DMS53 (cell line): ENCODE data around the gene NAT9.

ENCODE experiments used
- DNase-seq: peaks from one replicate; lab custom pipeline; 2025; lab: John Stamatoyannopoulos, UW

NAT9 gene, protein sequence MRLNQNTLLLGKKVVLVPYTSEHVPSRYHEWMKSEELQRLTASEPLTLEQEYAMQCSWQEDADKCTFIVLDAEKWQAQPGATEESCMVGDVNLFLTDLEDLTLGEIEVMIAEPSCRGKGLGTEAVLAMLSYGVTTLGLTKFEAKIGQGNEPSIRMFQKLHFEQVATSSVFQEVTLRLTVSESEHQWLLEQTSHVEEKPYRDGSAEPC

DNA sequence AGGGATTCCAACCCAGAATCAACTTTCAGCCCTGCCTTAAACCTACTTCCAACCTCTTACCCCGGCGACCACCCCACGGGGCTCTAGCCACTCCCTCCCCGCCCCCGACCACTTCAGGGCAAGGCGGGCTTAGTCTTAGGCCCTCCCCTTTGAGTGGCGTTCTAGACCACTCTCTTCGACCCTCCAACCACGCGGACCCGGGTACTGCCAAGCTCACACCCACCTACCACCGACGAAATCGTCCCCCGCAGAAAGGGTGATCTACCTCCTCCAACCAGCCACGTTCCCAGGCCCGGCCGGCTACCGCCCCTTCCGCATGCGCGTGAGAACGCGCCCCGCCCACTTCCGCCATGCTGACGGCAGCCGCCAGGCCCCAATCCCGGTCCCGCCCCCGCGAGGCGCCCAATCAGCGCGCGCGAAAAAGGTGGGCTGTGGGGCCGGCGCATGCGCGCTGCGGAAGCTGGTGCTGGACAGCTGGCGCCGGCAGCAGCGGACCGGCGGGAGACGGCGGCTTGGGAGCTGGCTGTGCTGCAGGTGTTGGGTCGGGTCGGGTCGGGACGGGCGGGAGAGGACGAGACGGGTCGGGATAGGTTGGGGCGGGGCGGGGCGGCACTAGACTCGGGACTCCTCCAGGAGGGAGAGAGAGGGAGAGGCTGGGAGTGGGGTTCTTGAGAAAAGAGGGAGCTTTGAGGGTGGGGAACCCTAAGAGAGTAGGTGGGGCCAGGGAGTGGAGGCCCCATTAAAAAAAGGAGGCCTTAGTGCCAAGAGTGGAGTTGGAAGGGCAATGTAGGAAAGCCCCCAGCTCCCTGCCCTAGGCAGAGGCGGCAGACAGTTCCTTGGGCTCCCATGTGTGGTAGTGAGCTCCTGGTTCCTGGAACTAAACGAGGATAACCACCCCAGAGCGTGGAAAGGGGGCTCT lies at the start of gene NAT9:
TSS of gene NAT9 (minus strand) at position 302 of the 919 bp plus-strand sequence. CDS start 647 bp downstream, outside the sequence.
- peak; percentile 99 for DNase-seq

DNA sequence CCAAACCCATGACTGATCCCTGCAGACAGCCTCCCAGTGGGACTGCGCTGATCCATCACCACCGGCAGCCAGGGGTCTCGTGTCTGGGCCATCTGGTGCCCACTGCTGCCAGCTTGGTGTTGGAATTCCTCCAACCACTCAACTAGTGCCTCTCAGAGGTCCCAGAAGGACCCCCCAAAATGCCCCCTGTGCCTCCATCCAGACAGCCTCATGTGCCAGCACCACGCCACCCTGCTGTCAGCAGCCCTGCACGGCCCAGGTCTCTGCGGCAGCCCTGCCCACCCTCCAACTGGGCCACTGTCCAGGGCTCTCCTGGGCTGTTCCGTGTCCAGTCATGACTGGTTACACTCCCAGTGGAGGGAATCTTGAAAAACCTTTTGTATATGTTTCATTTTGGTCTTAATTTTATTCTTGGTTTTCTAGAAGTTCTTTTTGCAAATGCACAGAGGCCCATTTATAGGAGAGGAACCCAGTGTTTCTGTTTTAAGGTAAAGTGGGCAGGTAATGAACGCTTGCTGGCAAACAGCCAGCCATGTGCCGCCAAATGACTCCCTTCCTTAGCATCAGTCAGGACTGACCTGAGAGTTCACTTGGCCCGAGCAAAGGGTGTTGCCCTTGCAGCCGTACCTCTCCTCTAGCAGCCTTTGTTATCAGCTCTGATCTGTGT lies 48.9 kb upstream of the NAT9 start:
- no peak for DNase-seq

DNA sequence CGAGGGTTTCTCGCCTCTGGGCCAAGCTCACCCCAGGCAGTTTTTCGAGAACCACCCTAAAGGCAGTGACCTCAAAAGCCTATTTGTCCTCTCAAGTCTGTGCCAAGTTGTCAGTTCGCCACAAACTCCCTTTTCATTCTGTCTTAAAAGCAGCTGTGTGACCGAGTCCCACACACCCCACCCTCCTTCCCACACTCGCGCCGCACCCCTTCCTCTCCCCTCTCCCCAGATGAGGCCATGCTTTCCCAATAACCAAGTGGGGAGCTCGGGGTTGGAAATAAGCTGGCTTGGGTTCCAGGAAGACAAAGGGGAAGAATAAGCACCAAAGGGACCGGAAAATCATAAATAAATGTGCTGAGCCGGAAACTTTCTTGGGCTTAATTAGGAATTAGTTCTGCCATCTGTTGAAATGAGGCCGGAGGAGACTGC lies 46.8 kb upstream of the NAT9 start:
- no peak for DNase-seq

DNA sequence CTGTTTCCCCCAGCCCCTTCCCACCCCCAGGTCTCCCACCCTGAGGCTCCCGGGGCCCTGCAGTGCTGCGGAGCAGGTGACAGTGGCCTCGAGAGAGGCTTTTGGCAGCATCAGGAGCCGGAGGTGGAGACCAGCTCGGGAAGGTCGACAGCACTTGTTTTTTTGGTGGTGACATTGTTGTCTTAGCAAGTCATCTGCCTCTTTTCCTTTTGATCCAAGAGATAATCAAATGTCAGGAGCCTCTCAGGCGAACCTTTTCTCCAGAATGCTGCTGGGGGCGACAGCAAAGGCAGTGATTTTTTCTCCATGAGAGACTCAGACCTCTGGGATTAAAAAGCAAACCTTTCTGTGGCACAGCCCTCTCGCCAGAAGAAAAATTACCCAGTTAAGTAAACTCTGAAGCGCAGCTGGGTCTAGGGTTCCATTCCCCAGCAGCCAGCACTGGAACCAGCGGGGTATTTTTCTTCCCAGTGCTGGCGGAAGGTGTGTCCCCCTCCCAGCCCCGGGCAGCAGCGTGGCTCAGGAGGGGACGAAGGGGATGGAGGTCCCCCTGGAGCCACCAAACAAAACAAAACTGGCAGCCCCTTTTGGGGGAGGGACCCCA lies 46.3 kb upstream of the NAT9 start:
- DNase-seq: no peak

DNA sequence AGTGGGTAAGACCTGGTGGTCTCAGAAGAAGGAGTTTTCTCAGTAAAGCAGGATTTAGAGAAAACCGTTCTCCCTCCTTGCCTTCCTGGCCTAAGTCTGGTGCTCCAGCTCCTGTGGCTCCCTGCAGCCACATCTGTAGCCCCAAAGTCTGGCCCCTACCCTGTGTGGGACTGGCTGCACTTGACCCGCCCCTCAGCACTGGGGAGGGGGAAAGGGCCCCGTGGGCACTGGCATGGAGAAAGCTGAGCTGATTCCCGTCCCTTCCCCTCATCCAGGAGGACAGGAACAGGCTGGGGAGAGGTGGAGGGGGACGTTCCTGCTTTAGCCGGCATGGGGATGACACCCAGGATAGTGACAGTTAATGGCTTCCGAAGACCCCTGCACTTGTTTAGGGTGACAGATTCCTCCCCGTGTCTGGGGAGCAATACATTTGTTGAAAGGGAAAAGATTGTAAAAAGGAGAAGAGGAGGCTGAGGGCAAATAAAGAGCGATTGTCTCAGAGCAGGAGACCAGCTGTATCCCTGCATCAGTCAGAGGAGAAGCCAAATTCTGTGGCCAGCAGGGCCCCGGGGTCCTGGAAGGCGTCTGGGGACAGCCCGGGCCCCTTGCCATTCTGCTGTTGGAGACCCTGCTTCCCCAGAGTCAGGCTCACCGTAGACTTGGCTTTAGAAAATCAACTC lies 45.6 kb upstream of the NAT9 start:
- no peak for DNase-seq

DNA sequence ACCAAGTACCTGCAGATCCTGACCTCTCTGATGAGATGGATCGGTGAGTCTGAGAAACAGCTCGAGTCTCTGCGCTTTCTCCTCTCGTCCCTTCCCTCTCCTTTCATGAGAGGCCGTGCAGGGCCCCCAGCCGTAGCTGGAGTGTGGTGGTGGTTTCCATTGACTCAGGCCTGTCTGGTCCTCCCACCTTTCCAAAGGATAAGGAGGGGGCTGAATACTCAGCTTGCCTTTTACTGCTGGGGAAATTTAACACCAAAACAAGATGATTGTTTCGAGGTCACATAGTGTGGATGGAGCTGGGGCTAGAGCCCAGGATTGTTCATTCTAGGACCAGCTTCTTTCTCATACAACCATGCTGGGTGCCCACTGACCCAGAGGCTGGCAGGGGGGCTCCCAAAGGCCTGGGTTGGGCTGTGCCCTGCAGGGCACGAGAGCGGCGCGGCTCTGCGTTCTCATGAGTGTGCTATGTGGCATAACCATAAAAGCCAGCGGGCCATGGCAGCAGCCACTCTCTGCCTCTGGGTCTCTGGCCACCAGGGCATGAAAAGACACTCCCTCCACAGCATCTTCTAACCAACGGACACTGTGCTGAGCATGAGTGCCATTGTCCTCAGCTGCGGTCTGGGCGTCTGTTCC lies 43.8 kb upstream of the NAT9 start:
- DNase-seq: no peak

DNA sequence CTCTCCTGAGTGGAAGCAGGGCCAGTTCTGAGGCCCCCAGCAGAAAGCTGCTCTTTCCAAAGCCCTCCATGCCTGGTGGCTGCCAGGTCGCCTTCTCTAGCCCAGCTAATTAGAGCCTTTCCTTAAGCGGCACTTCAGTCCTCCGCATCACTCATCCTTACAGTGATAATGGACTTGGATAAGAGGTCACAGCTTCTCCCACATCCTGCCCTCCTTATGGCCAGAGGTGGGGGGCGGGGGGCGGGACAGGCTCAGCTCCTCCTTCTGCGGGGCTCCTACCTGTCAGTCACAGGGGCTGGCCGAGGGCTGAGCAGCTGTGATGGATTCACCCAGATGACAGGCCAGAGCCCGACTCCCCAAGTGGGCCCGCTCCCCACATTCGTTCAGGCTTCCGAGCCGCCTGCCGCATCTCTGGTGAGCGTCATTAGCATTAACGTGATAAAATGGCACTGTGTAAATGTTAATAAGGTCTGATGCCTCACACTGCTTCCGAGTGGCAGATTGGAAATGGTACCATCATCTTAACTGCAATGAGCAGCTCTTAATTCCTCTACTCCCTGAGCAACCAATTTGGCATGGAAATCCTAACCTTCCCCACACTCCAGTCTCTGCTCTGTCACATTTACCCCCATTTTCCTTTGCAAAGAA lies 42.3 kb upstream of the NAT9 start:
- DNase-seq: no peak

DNA sequence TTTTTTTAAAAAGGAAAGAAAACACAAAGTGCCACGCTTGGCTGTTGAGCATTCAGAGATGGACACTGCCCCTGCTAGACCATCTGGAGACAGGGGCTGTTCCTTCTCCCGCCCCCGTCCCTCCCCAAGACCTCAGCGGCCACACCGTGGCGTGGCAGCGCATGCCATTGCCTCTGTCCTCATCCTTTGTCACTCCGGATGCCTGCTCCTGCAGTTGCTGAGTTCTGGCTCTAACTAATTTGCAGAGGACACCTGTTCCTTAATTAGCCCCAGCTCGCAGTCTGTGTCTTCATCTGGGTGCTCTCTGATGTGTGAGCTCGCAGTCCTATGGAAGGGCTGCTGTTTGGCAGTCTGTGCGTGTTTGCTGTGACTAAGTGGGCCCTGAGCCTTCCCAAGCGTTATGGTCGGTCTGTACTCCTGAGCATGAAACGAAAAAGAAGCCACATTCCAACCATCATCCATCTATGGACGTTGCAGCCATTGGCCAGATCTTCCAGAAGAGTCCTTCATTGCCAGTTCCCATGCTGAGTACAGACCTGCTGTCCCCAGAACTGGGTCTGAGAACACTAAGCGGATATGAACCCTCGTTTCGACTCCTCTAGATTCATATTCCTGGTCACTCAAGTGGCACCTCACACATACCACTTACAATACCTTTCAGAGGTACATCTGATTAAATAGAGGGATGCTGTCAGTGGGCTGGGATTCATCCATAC lies 40.9 kb upstream of the NAT9 start:
- DNase-seq: no peak

DNA sequence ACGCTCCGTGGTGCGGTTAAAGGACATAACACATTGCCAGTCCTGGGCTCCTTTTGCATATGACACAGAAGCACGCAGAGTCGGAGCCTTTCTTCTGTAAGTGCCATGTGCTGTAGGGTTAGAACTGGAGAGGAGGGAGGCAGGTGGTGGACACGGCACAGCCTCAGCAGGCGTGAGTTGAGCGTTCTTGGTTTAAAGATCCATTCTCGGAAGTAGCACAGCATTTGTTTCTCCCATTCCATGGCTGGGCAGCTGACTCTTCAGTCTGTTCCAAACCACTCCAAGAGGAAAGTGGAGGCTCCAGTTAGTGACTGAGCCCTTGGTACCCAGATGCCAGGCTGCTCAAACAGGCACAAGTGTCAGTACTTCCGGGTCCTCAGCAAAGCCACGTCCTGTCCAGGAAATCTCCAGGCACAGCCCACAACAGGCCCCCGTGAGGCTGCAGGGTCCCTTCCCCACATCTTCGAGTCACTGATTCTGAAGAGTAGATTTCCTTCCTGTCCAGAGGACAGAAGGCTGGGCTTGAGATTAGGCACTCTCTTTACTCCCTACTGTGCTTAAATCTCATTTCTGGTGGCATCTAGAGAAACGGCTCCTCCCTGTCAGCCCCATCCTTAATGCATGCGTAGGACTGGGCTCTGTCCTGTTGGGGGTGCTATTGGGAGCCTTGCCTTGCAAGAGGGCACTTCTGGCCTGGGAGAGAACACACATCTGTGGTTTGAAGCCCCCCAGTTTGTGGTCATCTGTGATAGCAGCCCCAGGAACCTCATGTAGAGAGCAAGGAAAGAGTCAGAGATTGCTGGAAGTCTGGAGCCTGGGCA lies 39.6 kb upstream of the NAT9 start:
- peak; percentile 28 for DNase-seq

DNA sequence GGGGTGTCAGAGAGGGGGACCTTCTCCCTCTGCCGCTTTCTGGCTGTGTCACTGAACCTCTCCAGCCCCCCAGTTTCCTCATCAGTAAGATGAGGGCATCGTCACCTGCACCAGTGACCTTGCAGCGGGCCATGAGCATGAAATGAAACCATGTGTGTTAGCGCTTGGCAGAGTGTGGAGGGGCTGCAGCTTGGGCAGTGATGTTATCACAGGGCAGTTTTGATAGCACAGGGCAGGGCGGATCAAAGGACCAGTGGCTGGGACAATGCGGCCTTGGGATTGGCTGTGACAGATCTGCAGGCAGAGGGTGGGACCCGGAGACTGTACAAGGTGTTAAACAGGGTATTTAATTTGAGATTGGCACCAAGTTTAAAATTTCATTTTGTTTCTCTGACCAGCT lies 38.9 kb upstream of the NAT9 start:
- DNase-seq: no peak

DNA sequence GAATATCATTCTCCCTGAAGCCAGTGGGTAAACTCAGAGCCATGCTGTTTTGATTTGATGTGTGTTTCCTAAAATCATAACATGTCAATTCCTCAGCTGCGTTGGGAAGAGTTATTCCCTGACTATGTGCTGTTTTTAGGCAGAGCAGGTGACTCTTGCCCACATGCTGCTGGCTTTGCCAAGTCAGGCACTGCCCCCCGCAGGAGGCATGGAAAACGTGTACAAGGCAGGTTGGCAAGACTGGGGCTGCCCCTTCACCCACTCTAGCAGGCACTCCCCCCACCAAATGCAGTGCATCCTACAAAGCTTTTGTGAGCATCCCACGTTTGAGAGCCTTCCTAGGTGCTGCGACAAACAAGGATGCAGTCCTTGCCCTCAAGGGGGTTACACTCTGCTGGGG lies 38.3 kb upstream of the NAT9 start:
- no peak for DNase-seq

DNA sequence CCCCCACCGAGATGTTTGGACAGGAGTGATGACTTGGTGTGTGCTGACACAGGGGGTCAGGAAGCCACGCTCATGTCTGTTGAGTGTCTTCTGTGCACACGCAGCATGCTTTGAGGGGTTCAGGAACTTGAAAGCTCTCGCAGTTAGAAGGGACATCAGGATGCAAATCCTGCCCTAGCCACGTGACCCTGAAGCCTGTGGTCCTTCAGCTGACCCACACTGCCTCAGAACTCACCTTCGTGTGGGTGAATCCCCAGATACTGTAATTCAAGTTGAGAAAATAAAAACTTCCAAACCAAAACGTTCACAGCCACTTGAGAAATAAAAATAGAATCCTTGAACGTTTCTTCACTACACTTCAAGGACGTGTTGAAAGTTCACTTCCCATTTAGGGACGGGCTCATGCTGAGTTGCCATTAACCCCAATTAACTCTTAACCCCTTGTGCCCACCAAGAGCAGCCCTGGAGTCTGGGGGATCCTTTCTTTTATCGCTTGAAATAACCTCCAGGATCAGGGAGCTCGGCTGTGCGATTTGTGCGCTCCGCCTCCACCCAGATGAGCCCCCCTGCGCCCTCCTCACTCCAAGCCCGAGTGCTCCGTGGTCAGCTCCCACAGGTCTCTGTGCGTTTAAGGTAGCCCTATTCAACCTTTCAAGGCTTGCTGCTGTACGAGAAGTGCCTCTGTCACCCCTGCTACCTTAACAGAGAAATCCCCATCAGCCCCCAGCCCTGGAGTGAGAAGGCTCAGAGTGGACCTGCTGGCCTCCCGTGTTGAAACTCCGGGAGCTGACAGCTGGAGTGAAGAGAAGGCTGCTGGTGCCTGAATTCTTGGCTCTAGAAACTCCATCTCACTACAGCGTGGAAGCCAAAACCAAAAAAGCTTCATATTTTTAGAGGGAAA lies 36.2 kb upstream of the NAT9 start:
- DNase-seq: no peak

DNA sequence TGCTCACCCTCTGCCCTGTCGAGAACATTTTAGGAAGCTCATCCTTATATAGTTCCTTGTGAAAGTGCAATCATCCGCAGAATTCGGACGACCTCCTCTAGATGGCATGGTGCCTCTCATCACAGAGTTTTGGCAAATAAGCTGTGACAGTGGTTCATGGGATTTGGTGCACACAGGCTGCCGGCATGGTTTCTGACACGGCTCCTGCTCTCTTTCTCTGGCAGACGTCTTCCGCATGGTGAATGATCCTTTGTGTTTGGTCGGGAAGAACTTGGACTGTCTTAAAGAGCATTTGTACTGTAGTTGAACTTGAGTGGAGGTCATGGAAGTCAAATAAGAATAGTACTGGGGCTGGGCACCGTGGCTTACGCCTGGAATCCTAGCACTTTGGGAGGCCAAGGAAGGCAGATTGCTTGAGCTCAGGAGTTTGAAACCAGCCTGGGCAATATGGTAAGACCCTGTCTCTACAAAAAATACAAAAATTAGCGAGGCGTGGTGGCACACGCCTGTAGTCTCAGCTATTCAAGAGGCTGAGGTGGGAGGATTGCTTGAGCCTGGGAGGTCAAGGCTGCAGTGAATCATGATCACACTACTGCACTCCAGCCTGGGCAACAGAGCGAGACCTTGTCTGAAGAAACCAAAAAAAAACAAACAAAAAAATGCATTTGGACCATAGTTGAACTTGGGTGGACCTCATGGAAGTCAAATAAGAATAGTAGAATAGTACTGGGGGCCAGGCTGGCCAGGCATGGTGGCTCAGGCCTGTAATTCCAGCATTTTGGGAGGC lies 34.7 kb upstream of the NAT9 start:
- DNase-seq: no peak

DNA sequence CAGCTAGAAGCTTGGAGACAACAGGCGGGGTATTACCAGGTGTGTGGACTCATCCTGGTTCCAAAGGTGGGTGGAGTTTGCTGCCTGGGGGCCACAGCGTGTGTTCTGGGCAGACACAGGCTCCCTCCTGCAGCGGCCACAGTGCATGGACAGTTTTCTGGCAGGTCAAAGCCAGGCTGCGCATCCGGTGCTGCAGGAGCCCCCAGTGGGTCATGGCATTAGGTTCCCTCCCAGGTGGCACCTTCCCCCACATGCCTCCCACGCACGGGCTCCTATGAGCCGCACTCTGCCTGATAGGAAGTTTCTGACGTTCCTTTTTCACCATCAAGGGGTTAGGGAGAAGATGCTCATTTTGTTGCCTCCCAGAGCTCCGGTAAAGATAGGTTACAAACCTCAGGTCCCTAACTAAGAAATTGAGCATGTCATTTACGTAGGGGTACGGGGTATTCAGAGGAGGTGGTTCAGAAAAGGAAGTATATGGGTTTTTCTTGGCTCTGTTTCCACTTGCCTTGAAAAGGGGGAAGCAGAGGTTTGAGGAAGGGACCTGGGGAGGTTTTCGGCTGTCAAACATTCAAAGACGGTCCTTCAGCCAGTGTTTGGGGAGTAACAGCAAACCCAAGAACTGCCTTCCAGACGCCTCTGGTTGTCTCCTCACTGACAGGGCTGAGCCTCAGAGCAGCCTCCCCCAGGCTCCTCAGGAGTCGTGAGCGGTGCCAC lies 32.7 kb upstream of the NAT9 start:
- DNase-seq: no peak

DNA sequence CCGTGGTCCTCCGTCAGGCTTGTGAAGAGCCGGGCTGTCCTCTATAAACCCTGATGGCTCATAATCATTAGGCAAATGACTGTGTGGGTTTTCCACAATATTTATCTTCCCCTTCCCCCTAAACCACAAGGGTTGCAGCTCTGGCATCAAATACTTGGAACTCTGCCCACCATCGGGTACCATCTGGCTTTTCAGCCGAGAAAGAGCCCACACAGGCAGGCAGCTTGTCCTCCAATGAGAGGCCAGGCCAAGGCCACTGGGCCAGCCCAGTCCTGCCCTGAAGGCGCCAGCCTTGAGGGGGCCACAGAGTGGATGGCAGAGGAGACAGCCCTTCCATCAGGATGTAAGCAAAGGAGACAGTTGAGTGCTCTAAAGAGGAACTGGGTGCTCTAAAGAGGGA lies 31.8 kb upstream of the NAT9 start:
- DNase-seq: no peak

DNA sequence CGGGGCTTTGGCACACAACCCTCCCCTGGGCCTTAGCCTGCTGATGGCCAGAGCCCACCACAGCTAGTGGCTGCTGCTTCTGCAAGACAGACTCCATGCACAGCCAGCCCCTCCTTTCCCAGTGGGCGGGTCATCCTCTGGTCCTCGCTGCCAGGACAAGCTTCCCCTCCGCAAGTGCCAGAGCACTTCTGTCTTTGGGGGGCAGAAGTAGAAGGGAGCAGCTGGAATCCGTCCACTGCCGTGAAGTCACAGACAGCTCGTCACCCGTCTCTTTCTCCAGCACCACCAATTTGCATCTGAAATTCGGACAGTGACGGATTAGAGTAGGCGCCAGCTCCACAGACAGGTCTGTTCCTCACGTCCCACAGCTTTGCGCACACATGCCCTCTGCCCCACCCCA lies 31.3 kb upstream of the NAT9 start:
- no peak for DNase-seq

DNA sequence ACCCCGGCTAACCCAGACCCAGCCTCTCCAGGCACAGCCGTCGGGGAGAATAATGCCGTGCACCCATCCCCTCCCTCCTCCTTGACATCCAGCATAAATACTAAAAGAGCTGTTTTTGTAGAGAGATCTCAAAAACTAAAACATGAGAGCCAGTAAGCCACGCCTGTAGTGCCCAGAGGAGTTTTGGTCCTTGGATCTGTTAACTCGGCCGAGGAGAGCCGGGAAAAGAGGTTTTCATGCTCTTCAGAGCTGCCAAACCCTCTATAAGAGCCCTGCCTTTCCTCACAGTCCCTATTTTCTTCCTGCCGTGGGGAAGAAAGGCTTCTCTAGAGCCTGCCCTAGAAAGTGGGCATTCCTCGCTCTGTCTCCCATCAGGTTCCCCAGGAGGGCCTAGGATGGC lies 30.2 kb upstream of the NAT9 start:
- no peak for DNase-seq
